NCI-H128 (cell line): ENCODE measurements around the gene HNF1A.

Experiments
- DNase-seq: peaks from one replicate; lab custom pipeline; 2025; ENCODE audit not compliant: unreplicated experiment; lab: John Stamatoyannopoulos, UW

The HNF1A gene

GRCh38 chr12:120959111-120959878 lies 19.0 kb upstream of the HNF1A start:
- DNase-seq, result no peak

GRCh38 chr12:120960657-120961056 lies 17.7 kb upstream of the HNF1A start:
- DNase-seq, result no peak

GRCh38 chr12:120961604-120962531 lies 16.5 kb upstream of the HNF1A start:
- DNase-seq, result no peak

GRCh38 chr12:120962532-120963020 lies 15.8 kb upstream of the HNF1A start:
- no peak for DNase-seq

- no peak for DNase-seq
Measured at GRCh38 chr12:120964298-120964697, 14.0 kb upstream of the HNF1A start.

GRCh38 chr12:120965534-120966091 lies 12.7 kb upstream of the HNF1A start:
- no peak for DNase-seq

- DNase-seq, result no peak
Measured at GRCh38 chr12:120970310-120970709, 8.0 kb upstream of the HNF1A start.

- no peak for DNase-seq
Measured at GRCh38 chr12:120971299-120972180, 6.8 kb upstream of the HNF1A start.

- no peak for DNase-seq
Measured at GRCh38 chr12:120972870-120973543, 5.3 kb upstream of the HNF1A start.

GRCh38 chr12:120977531-120978295 lies 630 bp upstream of the HNF1A start:
- no peak for DNase-seq

- DNase-seq, result no peak
Measured at GRCh38 chr12:120979220-120979861, 998 bp downstream of the HNF1A start.

- DNase-seq, result no peak
Measured at GRCh38 chr12:120979862-120980696, 1.7 kb downstream of the HNF1A start.

GRCh38 chr12:120980800-120981368 lies 2.5 kb downstream of the HNF1A start:
- DNase-seq, result no peak

- no peak for DNase-seq
Measured at GRCh38 chr12:120981407-120981941, 3.1 kb downstream of the HNF1A start.

- DNase-seq, result no peak
Measured at GRCh38 chr12:120982659-120983058, 4.3 kb downstream of the HNF1A start.

- no peak for DNase-seq
Measured at GRCh38 chr12:120983759-120984158, 5.4 kb downstream of the HNF1A start.

GRCh38 chr12:120984351-120984898 lies 6.1 kb downstream of the HNF1A start:
- DNase-seq, result no peak
